Measurements from ENCODE around the gene IRX1.

DNA sequence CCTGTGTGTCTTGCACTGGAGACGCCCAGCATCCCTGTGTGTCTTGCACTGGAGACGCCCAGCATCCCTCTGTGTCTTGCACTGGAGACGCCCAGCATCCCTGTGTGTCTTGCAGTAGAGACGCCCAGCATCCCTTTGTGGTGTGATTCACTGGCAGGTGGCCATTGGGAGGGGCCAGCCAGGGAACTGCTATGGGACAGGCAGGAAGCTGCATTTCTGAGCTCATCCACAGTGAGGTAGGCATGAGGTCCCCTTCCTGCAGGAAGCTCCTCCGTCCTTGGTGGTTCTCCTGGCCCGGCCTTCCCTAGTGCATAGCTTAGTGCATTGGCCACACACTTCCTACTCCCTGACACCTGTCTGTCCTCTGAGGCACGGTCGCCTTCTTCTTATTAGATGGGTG lies 43.5 kb downstream of the IRX1 start:
- TF ChIP-seq, protein P1, sequence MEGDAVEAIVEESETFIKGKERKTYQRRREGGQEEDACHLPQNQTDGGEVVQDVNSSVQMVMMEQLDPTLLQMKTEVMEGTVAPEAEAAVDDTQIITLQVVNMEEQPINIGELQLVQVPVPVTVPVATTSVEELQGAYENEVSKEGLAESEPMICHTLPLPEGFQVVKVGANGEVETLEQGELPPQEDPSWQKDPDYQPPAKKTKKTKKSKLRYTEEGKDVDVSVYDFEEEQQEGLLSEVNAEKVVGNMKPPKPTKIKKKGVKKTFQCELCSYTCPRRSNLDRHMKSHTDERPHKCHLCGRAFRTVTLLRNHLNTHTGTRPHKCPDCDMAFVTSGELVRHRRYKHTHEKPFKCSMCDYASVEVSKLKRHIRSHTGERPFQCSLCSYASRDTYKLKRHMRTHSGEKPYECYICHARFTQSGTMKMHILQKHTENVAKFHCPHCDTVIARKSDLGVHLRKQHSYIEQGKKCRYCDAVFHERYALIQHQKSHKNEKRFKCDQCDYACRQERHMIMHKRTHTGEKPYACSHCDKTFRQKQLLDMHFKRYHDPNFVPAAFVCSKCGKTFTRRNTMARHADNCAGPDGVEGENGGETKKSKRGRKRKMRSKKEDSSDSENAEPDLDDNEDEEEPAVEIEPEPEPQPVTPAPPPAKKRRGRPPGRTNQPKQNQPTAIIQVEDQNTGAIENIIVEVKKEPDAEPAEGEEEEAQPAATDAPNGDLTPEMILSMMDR (IDR thresholded peaks at IDR 0.05): no peak
- no peak for TF ChIP-seq POLR2A (IDR thresholded peaks at IDR 0.05)

Data from esophagus squamous epithelium (tissue), 4 donors.